RWPE2 (cell line): ENCODE results near the gene NSMCE4A.
"Not testable (repeated sequence)": the region's sequence is repeated elsewhere in the genome, so short reads cannot be mapped to it uniquely, and the experiment has no call there.

ENCODE experiments used
- ATAC-seq: fragments of 200-7000 bp; cut with Tn5 transposase; 3 replicates; pipeline ENCODE4 v1.9.1; 2021; ENCODE audit warnings: low read depth
- DNase-seq: peaks from one replicate; pipeline ENCODE4 v3.0.0-alpha.2; 2020; ENCODE audit warnings: low spot score
- H3K27ac ChIP-seq: fragments of 450-650 bp; 2 replicates; pipeline ENCODE4 v1.5.1; 2017; ENCODE audit warnings: mild to moderate bottlenecking; ENCODE audit not compliant: poor library complexity, severe bottlenecking
- H3K27me3 ChIP-seq: fragments of 250-450 bp; sonication (Bioruptor Pico); 2 replicates; pipeline ENCODE4 v1.5.1; 2021; ENCODE audit warnings: mild to moderate bottlenecking, moderate library complexity; ENCODE audit not compliant: insufficient read depth, poor library complexity, severe bottlenecking
- H3K36me3 ChIP-seq: fragments of 250-450 bp; sonication (Bioruptor Pico); 2 replicates; pipeline ENCODE4 v1.5.1; 2020; ENCODE audit warnings: low read depth, mild to moderate bottlenecking, moderate library complexity
- H3K4me1 ChIP-seq: fragments of 250-450 bp; sonication (Bioruptor Pico); 2 replicates; pipeline ENCODE4 v1.5.1; 2021; ENCODE audit warnings: mild to moderate bottlenecking, moderate library complexity; ENCODE audit not compliant: insufficient read depth, poor library complexity, severe bottlenecking
- H3K4me3 ChIP-seq: fragments of 250-450 bp; sonication (Bioruptor Pico); 2 replicates; pipeline ENCODE4 v1.5.1; 2021; ENCODE audit warnings: mild to moderate bottlenecking, moderate library complexity; ENCODE audit not compliant: severe bottlenecking
- H3K9me3 ChIP-seq: fragments of 250-450 bp; sonication (Bioruptor Pico); 2 replicates; pipeline ENCODE4 v1.5.1; 2021; ENCODE audit warnings: mild to moderate bottlenecking, moderate library complexity; ENCODE audit not compliant: severe bottlenecking
- CTCF ChIP-seq: fragments of 450-650 bp; IDR thresholded peaks from one replicate; pipeline ENCODE4 v1.5.1; 2017; ENCODE audit warnings: mild to moderate bottlenecking, moderate library complexity; ENCODE audit not compliant: poor library complexity, severe bottlenecking

NSMCE4A gene

GRCh38 chr10:121935702-121936101, 39.3 kb downstream of the NSMCE4A start:
- Histone ChIP-seq H3K27ac (no peak overlapping the region), H3K27me3 (no peaks in the 10 kb centered on the region), H3K36me3 (no peaks in the 10 kb centered on the region), H3K4me1 (peaks cover 4% of the 10 kb centered on the region), H3K4me3 (no peak overlapping the region), H3K9me3 (no peaks in the 10 kb centered on the region)
- no peak for TF ChIP-seq CTCF
- ATAC-seq (no peak), DNase-seq (no peak)

GRCh38 chr10:121930268-121931085, 44.5 kb downstream of the NSMCE4A start:
- not testable (repeated sequence) for H3K9me3 ChIP-seq, DNase-seq, ATAC-seq, H3K27me3 ChIP-seq, H3K36me3 ChIP-seq, H3K4me3 ChIP-seq
- H3K4me1 ChIP-seq: peaks cover 27% of the 10 kb centered on the region
- H3K27ac ChIP-seq: peak overlapping the region; percentile 87

- H3K27ac ChIP-seq: peak overlapping the region; percentile 87
Measured at GRCh38 chr10:121929585-121930267, 45.3 kb downstream of the NSMCE4A start.

GRCh38 chr10:121928528-121928884, 46.5 kb downstream of the NSMCE4A start:
- TF ChIP-seq CTCF: no peak
- Histone ChIP-seq H3K4me1 (peaks cover 27% of the 10 kb centered on the region), H3K27ac (peak overlapping the region; percentile 87), H3K27me3 (no peaks in the 10 kb centered on the region), H3K36me3 (peaks cover 3% of the 10 kb centered on the region; the same call in 1 of the 2 replicates), H3K9me3 (no peaks in the 10 kb centered on the region), H3K4me3 (peak overlapping the region; percentile 87)
- DNase-seq (no peak), ATAC-seq (no peak)

More at GRCh38 chr10:121929585-121930267, 45.3 kb downstream of the NSMCE4A start:
- H3K27me3 ChIP-seq, H3K4me3 ChIP-seq, H3K9me3 ChIP-seq, H3K36me3 ChIP-seq, ATAC-seq, DNase-seq: not testable (repeated sequence)
- peaks cover 27% of the 10 kb centered on the region for H3K4me1 ChIP-seq

GRCh38 chr10:121927841-121928527, 47.0 kb downstream of the NSMCE4A start, which contains the start of gene ATE1:
Gene ATE1 (minus strand): TSS chr10:121928031. CDS start chr10:121927949, 82 bp downstream.
- H3K4me3 ChIP-seq: peak within 1 kb of the TSS; percentile 87
- H3K4me1 ChIP-seq: peaks cover 27% of the 10 kb centered on the region

More at GRCh38 chr10:121927841-121928527, 47.0 kb downstream of the NSMCE4A start, which contains the start of gene ATE1:
- DNase-seq (peak; percentile 89), ATAC-seq (peak; percentile 89)
- TF ChIP-seq CTCF: no peak
- H3K27ac ChIP-seq: peak within 1 kb of the TSS; percentile 87
- H3K9me3 ChIP-seq: no peaks in the 10 kb centered on the region
- no peaks in the 10 kb centered on the region for H3K27me3 ChIP-seq
- peaks cover 3% of the 10 kb centered on the region; the same call in 1 of the 2 replicates for H3K36me3 ChIP-seq
